ENCODE results near the gene HARS1.
"Not testable (repeated sequence)": the region's sequence is repeated elsewhere in the genome, so short reads cannot be mapped to it uniquely, and the experiment has no call there.

The HARS1 gene

DNA sequence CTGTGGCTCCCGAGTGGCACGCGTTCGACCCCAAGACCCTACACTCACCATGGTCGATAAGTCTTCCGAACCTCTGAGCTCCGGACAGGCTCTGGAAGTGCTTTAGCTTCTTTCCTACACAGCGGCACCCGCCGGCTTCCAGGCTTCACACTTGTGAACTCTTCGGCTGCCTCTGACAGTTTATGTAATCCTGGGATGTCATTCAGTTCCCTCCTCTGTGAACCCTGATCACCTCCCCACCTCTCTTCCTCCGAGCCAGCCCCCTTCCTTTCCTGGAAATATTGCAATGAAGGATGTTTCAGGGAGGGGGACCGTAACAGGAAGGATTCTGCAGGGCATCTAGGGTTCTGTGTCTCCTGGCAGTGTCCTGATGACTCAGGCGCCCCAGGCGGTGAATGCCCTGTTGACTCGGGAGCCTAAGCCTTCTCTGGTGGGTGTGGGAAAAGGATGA lies 58.1 kb downstream of the HARS1 start, which contains the start of gene CD14:
TSS of gene CD14 (minus strand) at position 155 of the 451 bp plus-strand sequence. CDS start at position 51, 104 bp downstream.
- no peak for DNase-seq (ENCODE audit: low read depth)

DNA sequence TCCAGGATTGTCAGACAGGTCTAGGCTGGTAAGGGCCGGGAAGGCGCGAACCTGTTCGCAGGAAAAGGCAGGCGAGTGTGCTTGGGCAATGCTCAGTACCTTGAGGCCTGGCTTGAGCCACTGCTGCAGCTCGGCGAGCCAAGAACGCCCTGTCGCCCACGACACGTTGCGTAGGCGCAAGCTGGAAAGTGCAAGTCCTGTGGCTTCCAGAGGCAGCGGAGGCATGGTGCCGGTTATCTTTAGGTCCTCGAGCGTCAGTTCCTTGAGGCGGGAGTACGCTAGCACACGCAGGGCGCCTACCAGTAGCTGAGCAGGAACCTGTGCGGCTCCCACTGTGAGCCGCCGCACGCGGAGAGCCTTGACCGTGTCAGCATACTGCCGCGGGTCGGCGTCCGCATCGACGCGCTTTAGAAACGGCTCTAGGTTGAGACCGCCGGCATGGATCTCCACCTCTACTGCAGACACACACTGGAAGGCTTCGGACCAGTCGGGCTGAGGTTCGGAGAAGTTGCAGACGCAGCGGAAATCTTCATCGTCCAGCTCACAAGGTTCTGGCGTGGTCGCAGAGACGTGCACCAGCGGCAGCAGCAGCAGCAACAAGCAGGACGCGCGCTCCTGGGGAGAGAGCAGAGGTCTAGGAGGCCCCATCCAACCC lies 58.7 kb downstream of the HARS1 start:
- no peak for DNase-seq (ENCODE audit: low read depth)

DNA sequence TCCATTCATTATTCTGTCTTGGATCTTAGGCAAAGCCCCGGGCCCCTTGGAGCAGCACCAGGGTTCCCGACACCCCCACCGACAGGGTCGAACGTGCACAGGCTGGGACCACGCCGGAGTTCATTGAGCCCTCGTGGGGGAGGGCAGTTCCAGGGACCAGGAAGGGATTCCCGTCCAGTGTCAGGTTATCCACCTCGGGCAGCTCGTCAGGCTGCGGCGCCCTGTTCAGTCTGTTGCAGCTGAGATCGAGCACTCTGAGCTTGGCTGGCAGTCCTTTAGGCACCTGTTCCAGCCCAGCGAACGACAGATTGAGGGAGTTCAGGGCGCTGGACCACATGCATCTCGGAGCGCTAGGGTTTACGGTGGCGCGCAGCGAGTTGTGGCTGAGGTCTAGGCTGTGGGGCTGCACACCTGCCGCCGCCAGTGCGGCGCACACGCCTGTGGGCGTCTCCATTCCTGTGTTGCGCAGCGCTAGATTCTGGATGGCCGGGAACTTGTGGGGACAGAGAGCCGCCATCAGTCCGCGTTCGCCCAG lies 59.3 kb downstream of the HARS1 start:
- DNase-seq (ENCODE audit: low read depth): no peak

DNA sequence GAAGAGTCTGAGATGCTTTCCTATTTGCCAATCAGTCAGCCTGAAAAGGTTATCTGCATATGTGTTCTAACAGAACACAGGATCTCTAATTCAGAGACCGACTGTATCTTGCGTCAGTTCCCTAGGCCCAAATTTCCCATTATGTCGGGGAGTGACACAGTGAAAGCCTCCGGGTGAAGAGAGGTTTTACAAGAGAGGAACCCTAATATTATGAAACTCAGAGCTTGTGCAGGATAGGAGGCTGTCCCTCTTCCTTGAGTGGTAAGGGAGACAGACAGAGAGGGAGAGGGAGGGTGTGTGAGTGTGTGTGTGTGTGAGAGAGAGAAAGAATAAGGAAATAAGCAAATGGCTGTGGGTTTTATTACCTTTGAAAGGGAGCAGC lies 60.1 kb downstream of the HARS1 start:
- DNase-seq (ENCODE audit: low read depth): no peak

DNA sequence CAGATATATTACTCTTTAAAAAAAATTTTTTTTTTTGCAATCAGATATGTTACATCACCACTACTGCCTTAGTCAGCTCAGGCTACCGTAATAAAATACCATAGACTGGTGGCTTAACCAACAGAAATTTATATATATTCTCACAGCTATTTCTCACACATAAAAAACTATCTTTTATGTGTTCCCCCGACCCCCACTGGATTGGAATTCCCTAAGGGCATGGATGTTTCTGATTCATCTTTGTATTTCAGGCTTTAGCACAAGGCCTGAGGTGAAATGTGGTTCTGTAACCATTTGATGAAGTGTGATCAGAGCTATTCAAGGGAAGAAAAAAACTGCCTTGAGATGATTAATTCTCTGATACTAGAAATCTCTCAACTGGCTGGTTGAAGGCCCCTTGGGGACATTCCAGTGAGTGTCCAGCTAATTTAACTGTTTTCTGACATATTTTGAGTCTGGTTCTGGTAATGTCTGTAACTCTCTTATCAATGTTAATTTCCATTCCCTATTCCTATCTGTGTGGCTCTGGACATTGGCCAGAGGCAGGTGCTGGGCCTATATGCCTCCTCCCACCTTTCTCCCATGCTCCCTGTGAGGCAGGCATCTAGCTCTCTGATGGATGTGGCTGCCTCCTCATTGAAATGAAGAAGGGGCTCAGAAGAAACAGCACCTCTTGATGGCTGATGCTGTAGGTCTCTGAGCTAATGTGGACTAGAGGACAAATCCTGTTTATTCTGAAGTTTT lies 60.7 kb downstream of the HARS1 start:
- DNase-seq (ENCODE audit: low read depth): no peak

DNA sequence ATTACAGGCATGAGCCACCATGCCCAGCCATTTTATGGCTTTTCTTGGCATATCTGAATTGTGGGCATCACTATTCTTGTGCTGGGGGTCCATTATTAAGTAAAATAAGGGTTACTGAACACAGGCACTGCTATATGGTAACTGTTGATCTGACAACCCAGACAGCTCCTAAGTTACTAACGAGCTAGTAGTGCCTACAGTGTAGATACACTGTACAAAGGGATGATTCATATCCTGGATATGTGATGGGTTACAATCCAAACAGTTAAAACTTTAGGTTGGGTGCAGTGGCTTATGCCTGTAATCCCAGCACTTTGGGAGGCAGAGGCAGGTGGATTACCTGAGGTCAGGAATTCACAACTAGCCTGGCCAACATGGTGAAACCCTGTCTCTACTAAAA lies 62.5 kb downstream of the HARS1 start:
- no peak for DNase-seq (ENCODE audit: low read depth)

DNA sequence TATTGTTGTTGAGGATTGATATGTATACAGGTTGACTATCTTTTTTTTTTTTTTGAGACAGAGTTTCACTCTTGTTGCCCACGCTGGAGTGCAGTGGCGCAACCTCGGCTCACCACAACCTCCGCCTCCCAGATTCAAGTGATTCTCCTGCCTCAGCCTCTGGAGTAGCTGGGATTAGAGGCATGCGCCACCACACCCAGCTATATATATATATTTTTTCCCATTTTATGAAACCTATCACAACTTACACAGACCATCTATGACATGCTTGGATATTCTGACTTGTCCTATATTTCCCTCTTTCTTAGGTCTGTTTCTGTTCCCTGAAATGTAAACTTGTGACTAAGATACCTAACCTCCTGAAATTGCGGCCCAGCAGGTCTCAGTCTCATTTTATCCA lies 63.2 kb downstream of the HARS1 start:
- DNase-seq (ENCODE audit: low read depth): no peak

DNA sequence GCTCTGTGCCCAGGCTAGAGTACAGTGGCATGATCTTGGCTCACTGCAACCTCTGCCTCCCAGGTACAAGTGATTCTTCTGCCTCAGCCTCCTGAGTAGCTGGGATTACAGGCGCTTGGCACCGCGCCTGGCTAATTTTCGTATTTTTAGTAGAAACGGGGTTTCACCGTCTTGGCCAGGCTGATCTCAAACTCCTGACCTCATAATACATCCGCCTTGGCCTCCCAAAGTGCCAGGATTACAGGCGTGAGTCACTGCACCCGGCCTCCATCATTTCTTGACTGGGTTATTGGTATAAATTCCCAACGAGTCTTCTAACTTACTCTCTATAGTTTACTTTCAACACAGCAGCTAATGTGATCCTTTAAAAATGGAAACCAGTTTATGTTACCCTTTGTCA lies 66.3 kb downstream of the HARS1 start:
- not testable (repeated sequence) for DNase-seq (ENCODE audit: low read depth)
